ENCODE measurements around the gene NDUFAF4. TPM values are rescaled to one million over a fixed set of nuclear protein-coding genes. Genes with fewer than 3 reads are reported as not detected.
A peak's percentile ranks its signal among the peaks of the same experiment; 100 is the strongest.

The NDUFAF4 gene
- total and polyA plus RNA-seq, 4 donors, result 4.9 to 62.1 (median 10.4) TPM

GRCh38 chr6:96911751-96912150 lies 14.1 kb upstream of the NDUFAF4 start:
- 89% methylated on average over 4 of the region's 4 CpGs for WGBS
- Histone ChIP-seq H3K36me3 (ENCODE audit: control insufficient read depth in 4 of 4, insufficient read depth in 3 of 4, low read depth in 1 of 4, low read length in 3 of 4) (no peaks in the 10 kb centered on the region), H3K9me3 (ENCODE audit: control insufficient read depth in 4 of 4, low read length in 3 of 4) (no peaks in the 10 kb centered on the region), H3K27me3 (ENCODE audit: control insufficient read depth in 4 of 4, insufficient read depth in 4 of 4, low read length in 3 of 4) (no peaks in the 10 kb centered on the region), H3K4me1 (ENCODE audit: control insufficient read depth in 4 of 4, insufficient read depth in 4 of 4, low read length in 3 of 4) (no peaks in the 10 kb centered on the region), H3K27ac (ENCODE audit: low read depth in 1 of 2, low read length in 2 of 2) (no peak overlapping the region), H3K4me3 (ENCODE audit: low read depth in 1 of 3, low read length in 3 of 3) (no peak overlapping the region), H3K9ac (ENCODE audit: low read depth in 1 of 2, low read length in 2 of 2) (no peak overlapping the region)
- no peak for TF ChIP-seq MAX (IDR thresholded peaks at IDR 0.05)
- no peak for TF ChIP-seq FOXA1 (IDR thresholded peaks at IDR 0.05)
- TF ChIP-seq FOXA2 (IDR thresholded peaks at IDR 0.05), result no peak
- TF ChIP-seq RXRA (IDR thresholded peaks at IDR 0.05), result no peak
- no peak for TF ChIP-seq YY1 (IDR thresholded peaks at IDR 0.05)
- no peak for DNase-seq (ENCODE audit: low spot score)

GRCh38 chr6:96911171-96911570 lies 13.5 kb upstream of the NDUFAF4 start:
- no peak for DNase-seq (ENCODE audit: low spot score)
- no peak for TF ChIP-seq TAF1 (conservative IDR thresholded peaks at IDR 0.05)
- no peak for TF ChIP-seq MAX (IDR thresholded peaks at IDR 0.05)
- TF ChIP-seq ATF3 (IDR thresholded peaks at IDR 0.05), result no peak
- Histone ChIP-seq H3K4me1 (ENCODE audit: control insufficient read depth in 4 of 4, insufficient read depth in 4 of 4, low read length in 3 of 4) (no peaks in the 10 kb centered on the region), H3K9ac (ENCODE audit: low read depth in 1 of 2, low read length in 2 of 2) (no peak overlapping the region), H3K9me3 (ENCODE audit: control insufficient read depth in 4 of 4, low read length in 3 of 4) (no peaks in the 10 kb centered on the region), H3K4me3 (ENCODE audit: low read depth in 1 of 3, low read length in 3 of 3) (no peak overlapping the region), H3K27ac (ENCODE audit: low read depth in 1 of 2, low read length in 2 of 2) (no peak overlapping the region), H3K27me3 (ENCODE audit: control insufficient read depth in 4 of 4, insufficient read depth in 4 of 4, low read length in 3 of 4) (no peaks in the 10 kb centered on the region), H3K36me3 (ENCODE audit: control insufficient read depth in 4 of 4, insufficient read depth in 3 of 4, low read depth in 1 of 4, low read length in 3 of 4) (no peaks in the 10 kb centered on the region)
- WGBS, result 79% methylated on average over 3 of the region's 3 CpGs

GRCh38 chr6:96909811-96910210 lies 12.1 kb upstream of the NDUFAF4 start:
- 79% methylated on average over 2 of the region's 2 CpGs for WGBS
- TF ChIP-seq FOXA1 (IDR thresholded peaks at IDR 0.05) (no peak), HNF4A (conservative IDR thresholded peaks at IDR 0.05) (peak in 1 of 2 donors; percentile 16), MAX (IDR thresholded peaks at IDR 0.05) (no peak), HNF4G (IDR thresholded peaks at IDR 0.05) (no peak), NR2F2 (IDR thresholded peaks at IDR 0.05) (no peak), FOXA2 (IDR thresholded peaks at IDR 0.05) (no peak), ATF3 (IDR thresholded peaks at IDR 0.05) (no peak)
- H3K4me3 ChIP-seq (ENCODE audit: low read depth in 1 of 3, low read length in 3 of 3), result no peak overlapping the region
- no peaks in the 10 kb centered on the region for H3K4me1 ChIP-seq (ENCODE audit: control insufficient read depth in 4 of 4, insufficient read depth in 4 of 4, low read length in 3 of 4)
- no peak overlapping the region for H3K27ac ChIP-seq (ENCODE audit: low read depth in 1 of 2, low read length in 2 of 2)
- no peaks in the 10 kb centered on the region for H3K36me3 ChIP-seq (ENCODE audit: control insufficient read depth in 4 of 4, insufficient read depth in 3 of 4, low read depth in 1 of 4, low read length in 3 of 4)
- no peaks in the 10 kb centered on the region for H3K27me3 ChIP-seq (ENCODE audit: control insufficient read depth in 4 of 4, insufficient read depth in 4 of 4, low read length in 3 of 4)
- H3K9ac ChIP-seq (ENCODE audit: low read depth in 1 of 2, low read length in 2 of 2), result no peak overlapping the region
- H3K9me3 ChIP-seq (ENCODE audit: control insufficient read depth in 4 of 4, low read length in 3 of 4), result no peaks in the 10 kb centered on the region
- no peak for DNase-seq (ENCODE audit: low spot score)

DNA sequence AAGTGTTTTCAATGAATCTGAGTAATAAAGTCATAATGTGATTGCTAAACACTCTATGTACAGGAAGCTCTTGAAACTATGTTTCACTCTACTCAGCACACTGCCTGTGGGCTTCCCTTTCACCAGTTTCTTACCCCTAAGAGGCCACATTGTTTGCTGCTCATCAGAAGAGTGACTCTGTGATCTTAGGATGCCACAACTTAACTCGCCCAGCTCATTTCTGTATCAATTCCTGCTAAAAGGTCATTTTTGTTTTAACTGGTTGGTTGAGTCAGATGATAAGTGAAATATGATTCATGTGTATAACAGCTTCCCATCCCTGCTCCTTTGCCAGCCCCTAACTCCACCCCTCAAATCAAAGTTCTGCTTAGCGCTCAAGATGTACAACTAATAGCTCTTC lies 9.8 kb upstream of the NDUFAF4 start:
- no peak for DNase-seq (ENCODE audit: low spot score)
- WGBS, result 80% methylated on average over 2 of the region's 2 CpGs
- no peak overlapping the region for H3K27ac ChIP-seq (ENCODE audit: low read depth in 1 of 2, low read length in 2 of 2)
- H3K4me3 ChIP-seq (ENCODE audit: low read depth in 1 of 3, low read length in 3 of 3), result no peak overlapping the region
- no peak overlapping the region for H3K9ac ChIP-seq (ENCODE audit: low read depth in 1 of 2, low read length in 2 of 2)
- H3K9me3 ChIP-seq (ENCODE audit: control insufficient read depth in 4 of 4, low read length in 3 of 4), result no peaks in the 10 kb centered on the region
- no peaks in the 10 kb centered on the region for H3K4me1 ChIP-seq (ENCODE audit: control insufficient read depth in 4 of 4, insufficient read depth in 4 of 4, low read length in 3 of 4)
- H3K27me3 ChIP-seq (ENCODE audit: control insufficient read depth in 4 of 4, insufficient read depth in 4 of 4, low read length in 3 of 4), result no peaks in the 10 kb centered on the region
- H3K36me3 ChIP-seq (ENCODE audit: control insufficient read depth in 4 of 4, insufficient read depth in 3 of 4, low read depth in 1 of 4, low read length in 3 of 4), result no peaks in the 10 kb centered on the region
- no peak for TF ChIP-seq NR2F2 (IDR thresholded peaks at IDR 0.05)
- no peak for TF ChIP-seq ATF3 (IDR thresholded peaks at IDR 0.05)
- no peak for TF ChIP-seq HNF4A (conservative IDR thresholded peaks at IDR 0.05)
- no peak for TF ChIP-seq JUND (IDR thresholded peaks at IDR 0.05)
- TF ChIP-seq RAD21 (IDR thresholded peaks at IDR 0.05), result no peak
- TF ChIP-seq GABPA (IDR thresholded peaks at IDR 0.05 in 1 of 2, conservative IDR thresholded peaks at IDR 0.05 in 1 of 2), result no peak
- no peak for TF ChIP-seq MAX (IDR thresholded peaks at IDR 0.05)
- TF ChIP-seq SP1 (IDR thresholded peaks at IDR 0.05), result no peak
- no peak for TF ChIP-seq FOXA1 (IDR thresholded peaks at IDR 0.05)
- TF ChIP-seq FOXA2 (IDR thresholded peaks at IDR 0.05), result no peak
- no peak for TF ChIP-seq EGR1 (IDR thresholded peaks at IDR 0.05; ENCODE audit: low read depth in 2 of 2)
- no peak for TF ChIP-seq YY1 (IDR thresholded peaks at IDR 0.05)
- TF ChIP-seq TAF1 (conservative IDR thresholded peaks at IDR 0.05), result no peak
- TF ChIP-seq RXRA (IDR thresholded peaks at IDR 0.05), result no peak
